H1 (cell line): ENCODE measurements around the gene VAX1. TPM values are rescaled to one million over a fixed set of nuclear protein-coding genes. Genes with fewer than 3 reads are reported as not detected.

Source experiments
- CBX5 ChIP-seq: fragments of 300-800, 300-1000 bp; sonication (generic); IDR thresholded peaks from 2 replicates; pipeline ENCODE4 v1.7.1; 2016; ENCODE audit warnings: antibody characterized with exemption, low read length, low read depth
- EZH2 ChIP-seq: fragments of 200-600 bp; sonication (generic); IDR thresholded peaks from 2 replicates; pipeline ENCODE4 v1.7.1; 2012; ENCODE audit warnings: low read depth, mild to moderate bottlenecking, moderate library complexity, low read length, inconsistent platforms; ENCODE audit not compliant: severe bottlenecking
- polyA plus RNA-seq, 7 experiments: library from polyadenylated mRNA; depleted of rRNA in 3 of 7; stranded (reverse) in 5 of 7; unstranded in 2 of 7; fragments of >200 nt in 5 of 7; fragments of 200-250 nt in 2 of 7; gene quantifications; 1 replicate in 5 of 7; 2 replicates in 1 of 7; 4 replicates in 1 of 7; pipeline versions ENCODE4 v1.2.1 to v1.2.3, GENCODE V29; 2011 to 2013; ENCODE audit warnings: missing spikeins in 2 of 7, mixed read lengths in 2 of 7
- total RNA-seq: library from RNA; stranded (reverse); fragmentation: NEBNext Ultra II Directional; extraction: Animal tissue kit (Norgen Biotek cat#: 25700); gene quantifications from 2 replicates; pipeline ENCODE4 v1.2.1, GENCODE V29; 2021

VAX1 gene
- total and polyA plus RNA-seq, 2 of the 8 experiments (the other 6 are each of a cell fraction or from before 2014, with no cell fraction given): not detected

- no peak for TF ChIP-seq EZH2
- TF ChIP-seq CBX5: no peak
Measured at GRCh38 chr10:117184296-117184695, 46.2 kb upstream of the VAX1 start (continued).
